H1 (cell line): Measurements from ENCODE around the gene KIAA1671. TPM values are rescaled to one million over a fixed set of nuclear protein-coding genes. Genes with fewer than 3 reads are reported as not detected.
A peak's percentile ranks its signal among the peaks of the same experiment; 100 is the strongest.

ENCODE experiments used
- CTCF ChIA-PET: fragments of 300-600 bp; sonication (Branson Sonifier 250); formaldehyde crosslinking; loops from one replicate; lab custom pipeline; 2021; ENCODE audit not compliant: partially characterized antibody; lab: Charles Lee
- POLR2A ChIA-PET: fragments of 300-600 bp; sonication (Branson Sonifier 250); formaldehyde crosslinking; loops from one replicate; lab custom pipeline; 2021; ENCODE audit warnings: inconsistent platforms; ENCODE audit not compliant: partially characterized antibody; lab: Charles Lee
- DNase-seq, 2 experiments: peaks; one replicate each; pipeline versions ENCODE4 v3.0.0 to v3.0.0-alpha.2; 2010 to 2022; ENCODE audit warnings: low spot score in 2 of 2, low read depth in 1 of 2, mixed read lengths in 1 of 2
- FAIRE-seq: peaks from 2 replicates; lab custom pipeline; 2011; peaks lifted over from hg19 to GRCh38; lab: Jason Lieb, UNC
- H2AFZ ChIP-seq: 2 replicates; pipeline ENCODE4 v1.8.1; 2012; ENCODE audit warnings: low read length, inconsistent platforms
- H2AK5ac ChIP-seq: 2 replicates; pipeline ENCODE4 v1.6.1; 2013; ENCODE audit warnings: low read depth, low read length
- H2BK120ac ChIP-seq: replicated peaks from 2 replicates; pipeline ENCODE3; 2013; ENCODE audit warnings: low read depth, low read length, inconsistent platforms
- H2BK12ac ChIP-seq: 2 replicates; pipeline ENCODE4 v1.6.1; 2013; ENCODE audit warnings: low read depth, low read length
- H2BK15ac ChIP-seq: 2 replicates; pipeline ENCODE4 v1.6.1; 2013; ENCODE audit warnings: low read length
- H2BK20ac ChIP-seq: 2 replicates; pipeline ENCODE4 v1.6.1; 2013; ENCODE audit warnings: low read length
- H2BK5ac ChIP-seq: 2 replicates; pipeline ENCODE4 v1.6.1; 2013; ENCODE audit warnings: low read depth, low read length
- H3K14ac ChIP-seq: 2 replicates; pipeline ENCODE4 v1.6.1; 2013; ENCODE audit warnings: inconsistent platforms; ENCODE audit not compliant: insufficient read length
- H3K18ac ChIP-seq: 2 replicates; pipeline ENCODE4 v1.6.1; 2013; ENCODE audit warnings: low read length; ENCODE audit errors: extremely low read depth
- H3K23ac ChIP-seq: 2 replicates; pipeline ENCODE4 v1.6.1; 2013; ENCODE audit warnings: inconsistent platforms; ENCODE audit not compliant: insufficient read length
- H3K23me2 ChIP-seq: 2 replicates; pipeline ENCODE4 v1.6.1; 2013; ENCODE audit warnings: low read depth, low read length
- H3K27ac ChIP-seq: 2 replicates; pipeline ENCODE4 v1.6.1; 2011; ENCODE audit warnings: low read depth, low read length, inconsistent platforms
- H3K27me3 ChIP-seq, 4 experiments: replicated peaks in 1 of 4; 1 replicate in 1 of 4; 2 replicates in 3 of 4; pipeline versions ENCODE4 v1.6.1 to v1.8.1; 2011 to 2013; ENCODE audit warnings: low read length in 3 of 4, mild to moderate bottlenecking in 3 of 4, inconsistent platforms in 2 of 4, mixed read lengths in 2 of 4, moderate library complexity in 1 of 4; ENCODE audit not compliant: control insufficient read depth in 3 of 4, insufficient read depth in 3 of 4; ENCODE audit errors: extremely low read depth in 1 of 4
- H3K36me3 ChIP-seq, 4 experiments: 2 replicates each; pipeline versions ENCODE4 v1.6.1 to v1.8.1; 2011 to 2013; ENCODE audit warnings: mild to moderate bottlenecking in 4 of 4, low read length in 3 of 4, moderate library complexity in 2 of 4, control low read depth in 1 of 4, inconsistent platforms in 1 of 4; ENCODE audit not compliant: insufficient read depth in 4 of 4, control insufficient read depth in 2 of 4
- H3K4ac ChIP-seq: replicated peaks from 2 replicates; pipeline ENCODE3; 2013; ENCODE audit warnings: low read length, low read depth, mixed read lengths, inconsistent platforms; ENCODE audit not compliant: insufficient read length
- H3K4me1 ChIP-seq, 4 experiments: replicated peaks in 1 of 4; 1 replicate in 1 of 4; 2 replicates in 3 of 4; pipeline versions ENCODE4 v1.6.1 to v1.8.1; 2011 to 2013; ENCODE audit warnings: low read length in 3 of 4, inconsistent platforms in 2 of 4, mixed read lengths in 1 of 4; ENCODE audit not compliant: insufficient read depth in 4 of 4, control insufficient read depth in 3 of 4
- H3K4me2 ChIP-seq, 2 experiments: 2 replicates each; pipeline versions ENCODE4 v1.6.1 to v1.8.1; 2011 to 2013; ENCODE audit warnings: low read depth in 2 of 2, low read length in 2 of 2, control low read depth in 1 of 2, inconsistent platforms in 1 of 2, mild to moderate bottlenecking in 1 of 2; ENCODE audit not compliant: insufficient read depth in 1 of 2
- H3K4me3 ChIP-seq, 4 experiments: fragments of 200-600, 300-600 bp in 1 of 4; sonication (generic), shearing (Covaris generic), sonication (Bioruptor Twin) in 1 of 4; 2 replicates each; pipeline versions ENCODE4 v1.5.1 to v1.8.1; 2011 to 2016; ENCODE audit warnings: low read length in 4 of 4, low read depth in 3 of 4, control low read depth in 2 of 4, inconsistent platforms in 2 of 4, mild to moderate bottlenecking in 2 of 4, mixed read lengths in 1 of 4, moderate library complexity in 1 of 4; ENCODE audit not compliant: insufficient read depth in 2 of 4; ENCODE audit errors: extremely low read depth in 1 of 4
- H3K56ac ChIP-seq: replicated peaks from 2 replicates; pipeline ENCODE3; 2013; ENCODE audit warnings: low read depth, mild to moderate bottlenecking, mixed read lengths, low read length, inconsistent platforms; ENCODE audit not compliant: insufficient read length
- H3K79me1 ChIP-seq: 2 replicates; pipeline ENCODE4 v1.6.1; 2013; ENCODE audit warnings: low read depth, low read length, control low read depth
- H3K79me2 ChIP-seq, 2 experiments: 2 replicates each; pipeline versions ENCODE4 v1.6.1 to v1.8.1; 2012 to 2013; ENCODE audit warnings: low read length in 2 of 2, mild to moderate bottlenecking in 2 of 2, inconsistent platforms in 1 of 2; ENCODE audit not compliant: insufficient read depth in 2 of 2, control insufficient read depth in 1 of 2
- H3K9ac ChIP-seq, 4 experiments: replicated peaks in 1 of 4; 1 replicate in 1 of 4; 2 replicates in 3 of 4; pipeline versions ENCODE4 v1.6.1 to v1.8.1; 2011 to 2013; ENCODE audit warnings: low read depth in 3 of 4, low read length in 3 of 4, control low read depth in 2 of 4, mild to moderate bottlenecking in 2 of 4, moderate library complexity in 2 of 4, inconsistent platforms in 1 of 4; ENCODE audit errors: extremely low read depth in 1 of 4
- H3K9me3 ChIP-seq, 2 experiments: 2 replicates each; pipeline versions ENCODE4 v1.6.1 to v1.8.1; 2012 to 2013; ENCODE audit warnings: mild to moderate bottlenecking in 2 of 2, moderate library complexity in 2 of 2, control low read depth in 1 of 2, inconsistent platforms in 1 of 2, low read depth in 1 of 2, low read length in 1 of 2, mixed read lengths in 1 of 2; ENCODE audit not compliant: insufficient read depth in 2 of 2
- H4K20me1 ChIP-seq, 2 experiments: replicated peaks in 1 of 2; 2 replicates each; pipeline versions ENCODE3 to v1.8.1; 2011 to 2013; ENCODE audit warnings: inconsistent platforms in 2 of 2, low read length in 2 of 2, mild to moderate bottlenecking in 1 of 2; ENCODE audit not compliant: insufficient read depth in 2 of 2, control insufficient read depth in 1 of 2
- H4K5ac ChIP-seq: 2 replicates; pipeline ENCODE4 v1.6.1; 2013; ENCODE audit warnings: low read length, low read depth, mixed read lengths, inconsistent platforms; ENCODE audit not compliant: insufficient read length
- H4K8ac ChIP-seq: 2 replicates; pipeline ENCODE4 v1.8.0; 2013; ENCODE audit warnings: mild to moderate bottlenecking, moderate library complexity, low read length, inconsistent platforms; ENCODE audit not compliant: insufficient read depth; ENCODE audit errors: extremely low read depth
- H4K91ac ChIP-seq: replicated peaks from 2 replicates; pipeline ENCODE3; 2013; ENCODE audit warnings: low read length, mixed read lengths, inconsistent platforms; ENCODE audit not compliant: insufficient read length
- BCL11A ChIP-seq, 2 experiments: IDR thresholded peaks; one replicate each; pipeline ENCODE4 v1.6.1; 2011; ENCODE audit warnings: low read depth in 2 of 2, low read length in 2 of 2, mild to moderate bottlenecking in 2 of 2
- CHD2 ChIP-seq: IDR thresholded peaks from 2 replicates; pipeline ENCODE4 v1.6.1; 2012; ENCODE audit warnings: low read length, improper control_type of control experiment
- CTCF ChIP-seq, 3 experiments: IDR thresholded peaks; 1 replicate in 2 of 3; 2 replicates in 1 of 3; pipeline versions ENCODE4 v1.5.1 to v1.6.1; 2011; ENCODE audit warnings: low read length in 3 of 3, mild to moderate bottlenecking in 3 of 3, inconsistent platforms in 2 of 3, low read depth in 1 of 3, moderate library complexity in 1 of 3; ENCODE audit not compliant: insufficient read depth in 1 of 3; ENCODE audit errors: control extremely low read depth in 1 of 3
- FOSL1 ChIP-seq: IDR thresholded peaks from 2 replicates; pipeline ENCODE4 v1.6.1; 2011; ENCODE audit warnings: mild to moderate bottlenecking, low read depth, low read length, moderate library complexity; ENCODE audit not compliant: insufficient read depth
- JUND ChIP-seq: IDR thresholded peaks from 2 replicates; pipeline ENCODE4 v1.6.1; 2011; ENCODE audit warnings: mild to moderate bottlenecking, improper control_type of control experiment, low read length
- MAX ChIP-seq: IDR thresholded peaks from 2 replicates; pipeline ENCODE4 v1.6.1; 2012; ENCODE audit warnings: inconsistent platforms
- PHF8 ChIP-seq: fragments of 200-600 bp; sonication (generic); conservative IDR thresholded peaks from 2 replicates; pipeline ENCODE4 v1.7.1; 2012; ENCODE audit warnings: low read depth, mild to moderate bottlenecking, inconsistent platforms, low read length, moderate library complexity
- RBBP5 ChIP-seq: IDR thresholded peaks from 2 replicates; pipeline ENCODE4 v1.7.1; 2012; ENCODE audit warnings: low read depth, mild to moderate bottlenecking, inconsistent platforms, low read length, moderate library complexity, borderline replicate concordance
- SIN3A ChIP-seq, 2 experiments: IDR thresholded peaks in 1 of 2; conservative IDR thresholded peaks in 1 of 2; 2 replicates each; pipeline ENCODE4 v1.6.1; 2011 to 2012; ENCODE audit warnings: low read length in 2 of 2, improper control_type of control experiment in 1 of 2, low read depth in 1 of 2, mild to moderate bottlenecking in 1 of 2
- SP4 ChIP-seq: IDR thresholded peaks from 2 replicates; pipeline ENCODE4 v1.6.1; 2012; ENCODE audit warnings: low read length, inconsistent platforms
- WGBS, 2 experiments: shearing (Covaris generic) in 1 of 2; methylation state at CpG; one replicate each; pipeline versions ENCODE4 v1.1.6 to v1.1.7; 2013 to 2015; ENCODE audit warnings: low lambda C conversion rate in 2 of 2, mixed read lengths in 2 of 2, inconsistent platforms in 1 of 2, low coverage in 1 of 2, missing lambda C conversion rate in 1 of 2; ENCODE audit not compliant: insufficient replicate concordance in 2 of 2, insufficient coverage in 1 of 2, insufficient read length in 1 of 2; ENCODE audit errors: extremely low coverage in 1 of 2, missing lambda C conversion rate in 1 of 2; 5-methylcytosine and 5-hydroxymethylcytosine counted together
- polyA plus RNA-seq, 7 experiments: library from polyadenylated mRNA; depleted of rRNA in 3 of 7; stranded (reverse) in 5 of 7; unstranded in 2 of 7; fragments of >200 nt in 5 of 7; fragments of 200-250 nt in 2 of 7; gene quantifications; 1 replicate in 5 of 7; 2 replicates in 1 of 7; 4 replicates in 1 of 7; pipeline versions ENCODE4 v1.2.1 to v1.2.3, GENCODE V29; 2011 to 2013; ENCODE audit warnings: missing spikeins in 2 of 7, mixed read lengths in 2 of 7
- total RNA-seq: library from RNA; stranded (reverse); fragmentation: NEBNext Ultra II Directional; extraction: Animal tissue kit (Norgen Biotek cat#: 25700); gene quantifications from 2 replicates; pipeline ENCODE4 v1.2.1, GENCODE V29; 2021

Gene KIAA1671
- total and polyA plus RNA-seq, 2 of the 8 experiments (the other 6 are each of a cell fraction or from before 2014, with no cell fraction given): 6.4 to 23.9 TPM

- no peak overlapping the region for H4K91ac ChIP-seq
- H2AFZ ChIP-seq: no peak overlapping the region
- 27% methylated on average over 3 of the region's 3 CpGs; no CpG with 5 or more reads in 1 of the 2 experiments for WGBS, 2 experiments
- H2BK5ac ChIP-seq: no peak overlapping the region
- peaks cover 0 to 1% of the 10 kb centered on the region in 2 experiments for H4K20me1 ChIP-seq
- no peak overlapping the region for H2BK12ac ChIP-seq
- DNase-seq (peak in 1 of 2 experiments; percentile 66), FAIRE-seq (peak; percentile 45)
- H2BK15ac ChIP-seq: no peak overlapping the region
- H3K4me1 ChIP-seq: peaks cover 0 to 3% (median 0%) of the 10 kb centered on the region in 4 experiments; a peak in 2 of 7 replicates
- no peak overlapping the region for H3K9ac ChIP-seq
- no peak overlapping the region for H2BK120ac ChIP-seq
- no peak overlapping the region for H3K18ac ChIP-seq
- peaks cover 3% of the 10 kb centered on the region for H3K79me1 ChIP-seq
- no peak overlapping the region for H3K56ac ChIP-seq
- H3K9me3 ChIP-seq: no peaks in the 10 kb centered on the region
- no peak overlapping the region for H3K14ac ChIP-seq
- no peak overlapping the region for H4K8ac ChIP-seq
- ChIA-PET CTCF (interaction anchor here (0.6 to 5.1 kb wide), 33 partner anchors 9 to 282 kb away, joined by 3 to 43 read pairs (median 5); partner anchors contain the start of gene CRYBB3), POLR2A (interaction anchor here (0.9 to 1.5 kb wide), 3 partner anchors 17 to 155 kb away, joined by 3 read pairs; no protein-coding TSS in a partner anchor)
- H2AK5ac ChIP-seq: no peak overlapping the region
- no peak overlapping the region for H3K4me2 ChIP-seq
- H3K23ac ChIP-seq: no peak overlapping the region
- H3K36me3 ChIP-seq: no peaks in the 10 kb centered on the region
- no peak overlapping the region for H3K27ac ChIP-seq
- H3K4me3 ChIP-seq: no peak overlapping the region
- H3K4ac ChIP-seq: no peak overlapping the region
- no peaks in the 10 kb centered on the region; a peak in 1 of 4 replicates for H3K79me2 ChIP-seq
- H2BK20ac ChIP-seq: no peak overlapping the region
- H4K5ac ChIP-seq: no peak overlapping the region
- H3K27me3 ChIP-seq: no peaks in the 10 kb centered on the region
- H3K23me2 ChIP-seq: no peaks in the 10 kb centered on the region
- TF ChIP-seq CHD2 (no peak), BCL11A (IDR thresholded peaks at IDR 0.05; ENCODE audit: low read depth in 2 of 2, low read length in 2 of 2) (no peak), SP4 (no peak), MAX (peak; percentile 28; the same call in 1 of the 2 replicates), RBBP5 (no peak), PHF8 (no peak), CTCF (IDR thresholded peaks at IDR 0.05; ENCODE audit: control extremely low read depth in 1 of 3, insufficient read depth in 1 of 3, low read depth in 1 of 3, low read length in 3 of 3) (peak; percentile 69 to 79 (median 77)), FOSL1 (no peak), SIN3A (conservative IDR thresholded peaks at IDR 0.05 in 1 of 2, IDR thresholded peaks at IDR 0.05 in 1 of 2; ENCODE audit: low read depth in 1 of 2, low read length in 2 of 2) (no peak), JUND (no peak)
Measured at GRCh38 chr22:25081409-25081824, 128.9 kb downstream of the KIAA1671 start.
